GM12878 (cell line): ENCODE results near the gene INSIG1. TPM values are rescaled to one million over a fixed set of nuclear protein-coding genes. Genes with fewer than 3 reads are reported as not detected.

Source experiments
- ATAC-seq: fragments of 200-7000 bp; cut with Tn5 transposase; 3 replicates; pipeline ENCODE4 v1.9.1; 2020; ENCODE audit warnings: mild to moderate bottlenecking, moderate library complexity
- BruUV-seq: library from RNA; stranded (reverse); fragments of 400-500 nt; replicated peaks from 2 replicates; lab custom pipeline; 2021; lab: Mats Ljungman, UMichigan
- CTCF ChIA-PET: fragments of 300-600 bp; sonication (Branson Sonifier 250); formaldehyde crosslinking; extraction: SDS; loops from one replicate; lab custom pipeline; 2021; ENCODE audit warnings: inconsistent platforms; lab: Yijun Ruan, JAX
- POLR2A ChIA-PET: fragments of 350-600 bp; formaldehyde crosslinking; extraction: SDS; loops from one replicate; lab custom pipeline; 2021; ENCODE audit warnings: inconsistent platforms; lab: Charles Lee
- RAD21 ChIA-PET: fragments of 300-600 bp; sonication (Branson Sonifier 250); formaldehyde crosslinking; loops from one replicate; lab custom pipeline; 2023; ENCODE audit warnings: antibody characterized with exemption; ENCODE audit not compliant: unreplicated experiment; lab: Charles Lee
- SMC1A ChIA-PET: fragments of 300-600 bp; sonication (Branson Sonifier 250); formaldehyde crosslinking; loops from one replicate; lab custom pipeline; 2023; ENCODE audit not compliant: unreplicated experiment, uncharacterized antibody; lab: Charles Lee
- DNase-seq: peaks from one replicate; pipeline ENCODE4 v3.0.0-alpha.2; 2011; ENCODE audit warnings: low read depth, low spot score
- FAIRE-seq: peaks from 3 replicates; lab custom pipeline; 2011; peaks lifted over from hg19 to GRCh38; lab: Jason Lieb, UNC
- H2AFZ ChIP-seq: 2 replicates; pipeline ENCODE4 v1.6.0; 2011; ENCODE audit warnings: low read depth, low read length, control low read depth; ENCODE audit not compliant: control insufficient read depth
- H3K27ac ChIP-seq: 2 replicates; pipeline ENCODE4 v1.5.1; 2011; ENCODE audit warnings: control low read depth; ENCODE audit not compliant: control insufficient read depth, insufficient read depth
- H3K27me3 ChIP-seq, 2 experiments: replicated peaks in 1 of 2; 2 replicates each; pipeline versions ENCODE4 v1.6.0 to v1.6.1; 2011; ENCODE audit warnings: low read length in 1 of 2; ENCODE audit not compliant: control insufficient read depth in 2 of 2, insufficient read depth in 2 of 2
- H3K36me3 ChIP-seq, 2 experiments: 2 replicates each; pipeline ENCODE4 v1.5.1; 2011; ENCODE audit warnings: low read length in 1 of 2; ENCODE audit not compliant: control insufficient read depth in 2 of 2, insufficient read depth in 2 of 2
- H3K4me1 ChIP-seq: 2 replicates; pipeline ENCODE4 v1.6.1; 2011; ENCODE audit warnings: mild to moderate bottlenecking, low read length, moderate library complexity, mixed read lengths; ENCODE audit not compliant: control insufficient read depth, insufficient read depth
- H3K4me2 ChIP-seq: 2 replicates; pipeline ENCODE4 v1.6.0; 2011; ENCODE audit warnings: control low read depth; ENCODE audit not compliant: control insufficient read depth, insufficient read depth
- H3K4me3 ChIP-seq: fragments of 200-600 bp; sonication (generic); 2 replicates; pipeline ENCODE4 v1.5.1; 2016
- H3K79me2 ChIP-seq: 2 replicates; pipeline ENCODE4 v1.6.0; 2011; ENCODE audit warnings: low read length; ENCODE audit not compliant: control insufficient read depth, insufficient read depth
- H3K9ac ChIP-seq: 2 replicates; pipeline ENCODE4 v1.8.0; 2011; ENCODE audit warnings: low read length, control low read depth, mixed read lengths; ENCODE audit not compliant: control insufficient read depth, insufficient read depth
- H3K9me3 ChIP-seq: replicated peaks from 3 replicates; pipeline ENCODE4 v1.5.1; 2011; ENCODE audit warnings: mild to moderate bottlenecking, low read length; ENCODE audit not compliant: control insufficient read depth, insufficient read depth
- H4K20me1 ChIP-seq: 2 replicates; pipeline ENCODE4 v1.6.0; 2011; ENCODE audit not compliant: control insufficient read depth, insufficient read depth
- BRCA1 ChIP-seq: IDR thresholded peaks from 2 replicates; pipeline ENCODE4 v1.6.1; 2011; ENCODE audit warnings: low read depth, low read length, improper control_type of control experiment
- FOS ChIP-seq: IDR thresholded peaks from 3 replicates; pipeline ENCODE4 v1.6.1; 2011; ENCODE audit warnings: borderline replicate concordance; ENCODE audit not compliant: insufficient read length; ENCODE audit errors: extremely low read depth
- FOXM1 ChIP-seq: IDR thresholded peaks from 2 replicates; pipeline ENCODE4 v1.6.1; 2012; ENCODE audit warnings: low read depth, mild to moderate bottlenecking, inconsistent platforms, low read length, moderate library complexity
- IKZF2 ChIP-seq, 2 experiments: fragments of 450-650 bp; IDR thresholded peaks; 2 replicates each; pipeline ENCODE4 v1.6.1; 2017; ENCODE audit warnings: mild to moderate bottlenecking in 2 of 2, moderate library complexity in 2 of 2
- NFYA ChIP-seq: IDR thresholded peaks from 2 replicates; pipeline ENCODE4 v1.6.1; 2011; ENCODE audit warnings: low read depth, mild to moderate bottlenecking, low read length, improper control_type of control experiment, borderline replicate concordance
- RFX5 ChIP-seq: IDR thresholded peaks from 2 replicates; pipeline ENCODE4 v1.6.1; 2011; ENCODE audit warnings: low read depth, low read length, improper control_type of control experiment
- ZNF384 ChIP-seq: IDR thresholded peaks from 2 replicates; pipeline ENCODE4 v1.6.1; 2012; ENCODE audit warnings: low read depth, mild to moderate bottlenecking, low read length, improper control_type of control experiment, borderline replicate concordance
- WGBS: methylation state at CpG from one replicate; pipeline ENCODE4 v1.1.6; 2016; ENCODE audit warnings: low lambda C conversion rate; ENCODE audit not compliant: insufficient replicate concordance, insufficient coverage; ENCODE audit errors: missing lambda C conversion rate; 5-methylcytosine and 5-hydroxymethylcytosine counted together
- in situ Hi-C: fragments of 300-500 bp; cut with MboI; formaldehyde crosslinking; loops from 9 replicates; pipeline ENCODE4 v1.14.3; 2018; ENCODE audit warnings: mixed read lengths
- intact Hi-C: fragments of 100-400 bp; cut with micrococcal nuclease; formaldehyde crosslinking; loops from one replicate; pipeline ENCODE4 v1.14.2; 2022; ENCODE audit not compliant: unreplicated experiment
- polyA plus RNA-seq, 11 experiments: library from polyadenylated mRNA; depleted of rRNA in 4 of 11; unstranded in 6 of 11; stranded (reverse) in 5 of 11; fragments of >200 nt; fragmentation: Nextera tagmentation in 4 of 11; fragmentation: Illumina TruSeq in 1 of 11; extraction: Ambion mirVana in 4 of 11; extraction: Trizol in 1 of 11; gene quantifications; 1 replicate in 1 of 11; 2 replicates in 10 of 11; pipeline versions ENCODE4 v1.2.1 to v1.2.3, GENCODE V29; 2011 to 2016; ENCODE audit warnings: inconsistent platforms in 2 of 11, missing spikeins in 2 of 11, low read depth in 1 of 11
- total RNA-seq, 4 experiments: library from RNA; depleted of rRNA in 3 of 4; stranded (reverse); fragments of >200 nt in 3 of 4; fragmentation: Illumina TruSeq in 1 of 4; extraction: Trizol in 1 of 4; gene quantifications; 2 replicates each; pipeline versions ENCODE4 v1.2.1 to v1.2.3, GENCODE V29; 2013 to 2021
- TF ChIP-seq, protein P1 (sequence below): IDR thresholded peaks from 2 replicates; pipeline ENCODE4 v1.6.1; 2011; ENCODE audit warnings: mild to moderate bottlenecking, low read depth, low read length, moderate library complexity; ENCODE audit not compliant: insufficient replicate concordance

The INSIG1 gene
- total and polyA plus RNA-seq, 10 of the 15 experiments (the other 5 are each of a cell fraction or from before 2014, with no cell fraction given) = 29.6 to 168 (median 91.1) TPM

DNA sequence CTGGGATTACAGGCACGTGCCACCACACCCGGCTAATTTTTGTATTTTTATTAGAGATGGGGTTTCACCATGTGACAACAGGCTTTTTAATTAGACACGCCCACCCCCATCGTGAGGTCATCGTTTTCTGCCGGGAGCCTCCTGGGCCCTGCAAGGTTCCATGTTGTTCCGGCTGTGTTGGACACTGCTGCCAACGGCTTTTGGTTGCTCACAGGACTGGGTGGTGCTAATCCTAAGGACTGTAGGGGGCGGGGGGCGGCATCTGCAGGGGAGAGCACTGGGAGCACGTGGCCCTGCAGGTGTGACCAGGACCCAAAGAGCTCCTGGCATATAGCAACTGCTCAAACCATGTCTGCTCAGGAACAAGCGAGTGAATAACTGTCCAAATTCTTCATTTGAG lies 29.5 kb upstream of the INSIG1 start:
- ATAC-seq (no peak), FAIRE-seq (no peak), DNase-seq (no peak)
- Histone ChIP-seq H4K20me1 (no peaks in the 10 kb centered on the region), H3K9ac (no peak overlapping the region), H3K4me1 (no peaks in the 10 kb centered on the region), H3K9me3 (no peaks in the 10 kb centered on the region), H3K4me2 (no peak overlapping the region), H3K36me3 (no peaks in the 10 kb centered on the region), H3K4me3 (no peak overlapping the region), H3K79me2 (no peaks in the 10 kb centered on the region), H3K27me3 (peaks cover 0 to 2% of the 10 kb centered on the region in 2 experiments; a peak in 2 of 4 replicates), H3K27ac (no peak overlapping the region), H2AFZ (no peak overlapping the region)
- in situ Hi-C loops = no loop called here
- TF ChIP-seq BRCA1 (no peak), NFYA (no peak), ZNF384 (no peak), RFX5 (no peak), FOS (no peak), IKZF2 (IDR thresholded peaks at IDR 0.05) (no peak), FOXM1 (no peak)
- TF ChIP-seq, protein P1, sequence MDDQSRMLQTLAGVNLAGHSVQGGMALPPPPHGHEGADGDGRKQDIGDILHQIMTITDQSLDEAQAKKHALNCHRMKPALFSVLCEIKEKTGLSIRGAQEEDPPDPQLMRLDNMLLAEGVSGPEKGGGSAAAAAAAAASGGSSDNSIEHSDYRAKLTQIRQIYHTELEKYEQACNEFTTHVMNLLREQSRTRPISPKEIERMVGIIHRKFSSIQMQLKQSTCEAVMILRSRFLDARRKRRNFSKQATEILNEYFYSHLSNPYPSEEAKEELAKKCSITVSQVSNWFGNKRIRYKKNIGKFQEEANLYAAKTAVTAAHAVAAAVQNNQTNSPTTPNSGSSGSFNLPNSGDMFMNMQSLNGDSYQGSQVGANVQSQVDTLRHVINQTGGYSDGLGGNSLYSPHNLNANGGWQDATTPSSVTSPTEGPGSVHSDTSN = no peak
- SMC1A ChIA-PET = no interaction called here
- POLR2A ChIA-PET = no interaction called here
- CTCF ChIA-PET = interaction anchor here (0.7 kb wide), 1 partner anchor 10 kb away, joined by 3 read pairs; no protein-coding TSS in a partner anchor
- 40% methylated on average over 12 of the region's 12 CpGs for WGBS
- BruUV-seq = no TSS peak
- intact Hi-C loops = no loop called here
- RAD21 ChIA-PET = no interaction called here
